CD14-positive monocyte (primary cell): ENCODE results near the gene RBMS3. TPM values are rescaled to one million over a fixed set of nuclear protein-coding genes. Genes with fewer than 3 reads are reported as not detected.

Experiments used
- DNase-seq, 3 donors: peaks; one replicate each; pipeline ENCODE4 v3.0.0-alpha.2; 2011 to 2022
- H2AFZ ChIP-seq: 2 replicates; pipeline ENCODE4 v1.6.0; 2012; ENCODE audit warnings: mild to moderate bottlenecking, low read depth, low read length, inconsistent platforms; ENCODE audit not compliant: insufficient read depth, poor library complexity, severe bottlenecking
- H3K27ac ChIP-seq, 2 donors: 1 replicate in 1 of 2; 2 replicates in 1 of 2; pipeline ENCODE4 v1.5.1; 2012 to 2013; ENCODE audit warnings: low read length in 2 of 2, control low read depth in 1 of 2, inconsistent platforms in 1 of 2, low read depth in 1 of 2, mild to moderate bottlenecking in 1 of 2
- H3K27me3 ChIP-seq, 2 donors: one replicate each; pipeline versions ENCODE4 v1.6.0 to v1.6.1; 2011 to 2013; ENCODE audit warnings: low read length in 2 of 2; ENCODE audit not compliant: control insufficient read depth in 2 of 2, insufficient read depth in 2 of 2
- H3K36me3 ChIP-seq, 2 donors: replicated peaks in 1 of 2; 1 replicate in 1 of 2; 2 replicates in 1 of 2; pipeline versions ENCODE4 v1.5.1 to v1.6.1; 2012 to 2013; ENCODE audit warnings: low read length in 2 of 2, control low read depth in 1 of 2, inconsistent platforms in 1 of 2, mild to moderate bottlenecking in 1 of 2; ENCODE audit not compliant: insufficient read depth in 2 of 2, control insufficient read depth in 1 of 2
- H3K4me1 ChIP-seq, 2 donors: 1 replicate in 1 of 2; 2 replicates in 1 of 2; pipeline versions ENCODE4 v1.5.1 to v1.6.1; 2012 to 2013; ENCODE audit warnings: low read length in 2 of 2, control low read depth in 1 of 2, inconsistent platforms in 1 of 2, mild to moderate bottlenecking in 1 of 2, moderate library complexity in 1 of 2; ENCODE audit not compliant: insufficient read depth in 2 of 2, control insufficient read depth in 1 of 2
- H3K4me2 ChIP-seq: replicated peaks from 2 replicates; pipeline ENCODE3; 2012; ENCODE audit warnings: low read length, moderate library complexity, mild to moderate bottlenecking; ENCODE audit not compliant: poor library complexity, severe bottlenecking; ENCODE audit errors: extremely low read depth
- H3K4me3 ChIP-seq, 3 experiments: fragments of 200-600 bp in 1 of 3; sonication (generic) in 1 of 3; replicated peaks in 1 of 3; 1 replicate in 2 of 3; 2 replicates in 1 of 3; pipeline ENCODE4 v1.5.1; 2011 to 2013; ENCODE audit warnings: low read length in 3 of 3, mild to moderate bottlenecking in 3 of 3, control low read depth in 2 of 3, low read depth in 2 of 3, inconsistent platforms in 1 of 3, moderate library complexity in 1 of 3
- H3K79me2 ChIP-seq: 2 replicates; pipeline ENCODE4 v1.6.0; 2012; ENCODE audit warnings: mild to moderate bottlenecking, control low read depth, inconsistent platforms, low read length, moderate library complexity; ENCODE audit not compliant: insufficient read depth
- H3K9ac ChIP-seq: 2 replicates; pipeline ENCODE4 v1.6.0; 2017; ENCODE audit warnings: low read length, mild to moderate bottlenecking; ENCODE audit not compliant: insufficient read depth, poor library complexity, severe bottlenecking
- H3K9me3 ChIP-seq, 2 donors: replicated peaks in 1 of 2; 1 replicate in 1 of 2; 2 replicates in 1 of 2; pipeline versions ENCODE4 v1.5.1 to v1.6.1; 2012 to 2013; ENCODE audit warnings: low read length in 2 of 2, control low read depth in 1 of 2; ENCODE audit not compliant: control insufficient read depth in 1 of 2, insufficient read depth in 1 of 2
- H4K20me1 ChIP-seq: 2 replicates; pipeline ENCODE4 v1.6.0; 2012; ENCODE audit warnings: mild to moderate bottlenecking, low read length, control low read depth, moderate library complexity; ENCODE audit not compliant: insufficient read depth
- H3K27ac Mint-ChIP-seq, 7 donors: one replicate each; pipeline ENCODE4 v1.8.0; 2020; ENCODE audit warnings: mild to moderate bottlenecking in 7 of 7, mixed read lengths in 7 of 7, moderate library complexity in 6 of 7, inconsistent platforms in 2 of 7
- H3K27me3 Mint-ChIP-seq, 3 donors: one replicate each; pipeline ENCODE4 v1.8.0; 2021 to 2022; ENCODE audit warnings: low read depth in 3 of 3, mild to moderate bottlenecking in 3 of 3, mixed read lengths in 3 of 3, moderate library complexity in 3 of 3, inconsistent platforms in 1 of 3
- H3K36me3 Mint-ChIP-seq, 2 donors: one replicate each; pipeline ENCODE4 v1.8.0; 2020; ENCODE audit warnings: mixed read lengths in 2 of 2, inconsistent platforms in 1 of 2, mild to moderate bottlenecking in 1 of 2
- H3K4me1 Mint-ChIP-seq: one replicate; pipeline ENCODE4 v1.8.0; 2020; ENCODE audit warnings: mild to moderate bottlenecking, mixed read lengths
- H3K4me3 Mint-ChIP-seq, 2 donors: one replicate each; pipeline ENCODE4 v1.8.0; 2020; ENCODE audit warnings: mild to moderate bottlenecking in 2 of 2, mixed read lengths in 2 of 2, moderate library complexity in 1 of 2
- H3K9me3 Mint-ChIP-seq, 7 donors: one replicate each; pipeline ENCODE4 v1.8.0; 2020 to 2022; ENCODE audit warnings: mixed read lengths in 7 of 7, mild to moderate bottlenecking in 6 of 7, moderate library complexity in 6 of 7, inconsistent platforms in 2 of 7
- CTCF ChIP-seq: fragments of 200-600 bp; IDR thresholded peaks from one replicate; pipeline ENCODE4 v1.8.0; 2022; ENCODE audit warnings: antibody characterized with exemption, mild to moderate bottlenecking
- WGBS: methylation state at CpG from one replicate; pipeline ENCODE4 v1.1.5; 2013; ENCODE audit warnings: missing lambda C conversion rate; ENCODE audit not compliant: insufficient coverage; 5-methylcytosine and 5-hydroxymethylcytosine counted together
- intact Hi-C, 2 donors: fragments of 100-400 bp; cut with micrococcal nuclease; formaldehyde crosslinking; loops; one replicate each; pipeline versions ENCODE4 v1.15.0 to v1.15.1; 2023
- polyA plus RNA-seq, 3 donors: library from polyadenylated mRNA; depleted of rRNA in 1 of 3; unstranded in 2 of 3; stranded (reverse) in 1 of 3; fragments of 300-500 nt in 2 of 3; fragments of >200 nt in 1 of 3; fragmentation: Illumina TruSeq in 2 of 3; gene quantifications; 1 replicate in 2 of 3; 2 replicates in 1 of 3; pipeline ENCODE4 v1.2.3, GENCODE V29; 2012 to 2021

Gene RBMS3
- polyA plus RNA-seq, 3 donors = not detected

GRCh38 chr3:29335438-29335837, 54.6 kb downstream of the RBMS3 start:
- Mint-ChIP-seq H3K4me1 (peaks cover 8% of the 10 kb centered on the region), H3K27me3 (no peaks in the 10 kb centered on the region), H3K27ac (peak overlapping the region in 2 of 7 donors; percentile 26 to 58), H3K9me3 (no peaks in the 10 kb centered on the region), H3K36me3 (no peaks in the 10 kb centered on the region), H3K4me3 (peak overlapping the region in 1 of 2 donors; percentile 79)
- Histone ChIP-seq H3K9me3 (no peaks in the 10 kb centered on the region), H3K36me3 (no peaks in the 10 kb centered on the region), H3K4me1 (peaks cover 0 to 4% of the 10 kb centered on the region in 2 donors), H3K4me3 (no peak overlapping the region), H3K27me3 (no peaks in the 10 kb centered on the region), H3K9ac (no peak overlapping the region), H2AFZ (peak overlapping the region; percentile 42), H3K4me2 (peak overlapping the region; percentile 10), H4K20me1 (no peaks in the 10 kb centered on the region), H3K27ac (no peak overlapping the region), H3K79me2 (no peaks in the 10 kb centered on the region)
- no CpG with 5 or more reads among the region's 6 CpGs for WGBS
- TF ChIP-seq CTCF = no peak
- intact Hi-C loops = no loop called here
- DNase-seq = peak in 1 of 3 donors; percentile 8

GRCh38 chr3:29335943-29336342, 55.1 kb downstream of the RBMS3 start:
- Histone ChIP-seq H3K4me3 (no peak overlapping the region), H3K27ac (no peak overlapping the region), H4K20me1 (no peaks in the 10 kb centered on the region), H3K4me1 (peaks cover 0 to 4% of the 10 kb centered on the region in 2 donors), H2AFZ (no peak overlapping the region), H3K79me2 (no peaks in the 10 kb centered on the region), H3K9ac (no peak overlapping the region), H3K27me3 (no peaks in the 10 kb centered on the region), H3K9me3 (no peaks in the 10 kb centered on the region), H3K36me3 (no peaks in the 10 kb centered on the region), H3K4me2 (no peak overlapping the region)
- H3K27ac Mint-ChIP-seq = no peak overlapping the region
- peaks cover 8% of the 10 kb centered on the region for H3K4me1 Mint-ChIP-seq
- TF ChIP-seq CTCF = no peak
- H3K36me3 Mint-ChIP-seq = no peaks in the 10 kb centered on the region
- H3K27me3 Mint-ChIP-seq = no peaks in the 10 kb centered on the region
- 100% methylated on average over 2 of the region's 4 CpGs for WGBS
- no peaks in the 10 kb centered on the region for H3K9me3 Mint-ChIP-seq
- no peak for DNase-seq
- H3K4me3 Mint-ChIP-seq = no peak overlapping the region
- intact Hi-C loops = no loop called here
